DOHH2 (cell line): ENCODE measurements around the gene KIF16B.

Experiments used
- CTCF ChIP-seq: fragments of 200-600 bp; sonication (generic); IDR thresholded peaks from one replicate; pipeline ENCODE4 v1.5.1; 2014; ENCODE audit warnings: antibody characterized with exemption, mild to moderate bottlenecking, low read depth, low read length; ENCODE audit not compliant: poor library complexity, severe bottlenecking
- EZH2phosphoT487 ChIP-seq: fragments of 200-600 bp; sonication (generic); IDR thresholded peaks from 2 replicates; pipeline ENCODE4 v1.6.1; 2017; ENCODE audit warnings: borderline replicate concordance, mild to moderate bottlenecking, antibody characterized with exemption, low read length, moderate library complexity, mixed read lengths

- TF ChIP-seq CTCF: no peak
- no peak for TF ChIP-seq EZH2phosphoT487
Measured at GRCh38 chr20:16257813-16258430, 315.3 kb downstream of the KIF16B start.
